ENCODE results near the gene GFI1B.

Gene GFI1B

GRCh38 chr9:132947756-132948155 is 30.7 kb upstream of the GFI1B start:
- DNase-seq (ENCODE audit: low read depth, low spot score), result no peak
- H3K4me3 ChIP-seq (ENCODE audit: low read depth, low read length), result no peak overlapping the region
- TF ChIP-seq CTCF (IDR thresholded peaks at IDR 0.05; ENCODE audit: low read depth, low read length), result no peak
- in situ Hi-C loops (cut with HindIII; ENCODE audit: low sequenced_read_pairs), result no loop called here

GRCh38 chr9:132948482-132949050 is 29.9 kb upstream of the GFI1B start:
- in situ Hi-C loops (cut with HindIII; ENCODE audit: low sequenced_read_pairs), result no loop called here
- no peak for TF ChIP-seq CTCF (IDR thresholded peaks at IDR 0.05; ENCODE audit: low read depth, low read length)
- no peak overlapping the region for H3K4me3 ChIP-seq (ENCODE audit: low read depth, low read length)
- DNase-seq (ENCODE audit: low read depth, low spot score), result no peak

GRCh38 chr9:132949709-132950108 is 28.8 kb upstream of the GFI1B start:
- in situ Hi-C loops (cut with HindIII; ENCODE audit: low sequenced_read_pairs), result no loop called here
- DNase-seq (ENCODE audit: low read depth, low spot score), result no peak
- TF ChIP-seq CTCF (IDR thresholded peaks at IDR 0.05; ENCODE audit: low read depth, low read length), result no peak
- H3K4me3 ChIP-seq (ENCODE audit: low read depth, low read length), result no peak overlapping the region

GRCh38 chr9:132955123-132955522 is 23.4 kb upstream of the GFI1B start:
- H3K4me3 ChIP-seq (ENCODE audit: low read depth, low read length), result no peak overlapping the region
- in situ Hi-C loops (cut with HindIII; ENCODE audit: low sequenced_read_pairs), result no loop called here
- no peak for TF ChIP-seq CTCF (IDR thresholded peaks at IDR 0.05; ENCODE audit: low read depth, low read length)
- DNase-seq (ENCODE audit: low read depth, low spot score), result no peak

GRCh38 chr9:132955768-132956167 is 22.7 kb upstream of the GFI1B start:
- no peak for DNase-seq (ENCODE audit: low read depth, low spot score)
- no peak for TF ChIP-seq CTCF (IDR thresholded peaks at IDR 0.05; ENCODE audit: low read depth, low read length)
- H3K4me3 ChIP-seq (ENCODE audit: low read depth, low read length), result no peak overlapping the region
- in situ Hi-C loops (cut with HindIII; ENCODE audit: low sequenced_read_pairs), result no loop called here

GRCh38 chr9:132957805-132958204 is 20.7 kb upstream of the GFI1B start:
- DNase-seq (ENCODE audit: low read depth, low spot score), result no peak
- no peak for TF ChIP-seq CTCF (IDR thresholded peaks at IDR 0.05; ENCODE audit: low read depth, low read length)
- H3K4me3 ChIP-seq (ENCODE audit: low read depth, low read length), result no peak overlapping the region
- in situ Hi-C loops (cut with HindIII; ENCODE audit: low sequenced_read_pairs), result no loop called here

- no peak overlapping the region for H3K4me3 ChIP-seq (ENCODE audit: low read depth, low read length)
- in situ Hi-C loops (cut with HindIII; ENCODE audit: low sequenced_read_pairs), result no loop called here
- DNase-seq (ENCODE audit: low read depth, low spot score), result no peak
- TF ChIP-seq CTCF (IDR thresholded peaks at IDR 0.05; ENCODE audit: low read depth, low read length), result no peak
These were observed 17.5 kb upstream of the GFI1B start for GRCh38 chr9:132961002-132961401.
